HEK293T (cell line): Measurements from ENCODE around the gene C9orf43.
"Not testable (repeated sequence)": the region's sequence is repeated elsewhere in the genome, so short reads cannot be mapped to it uniquely, and the experiment has no call there.

Experiments
- CTCF ChIA-PET: fragments of 350-600 bp; formaldehyde crosslinking; extraction: SDS; loops from one replicate; lab custom pipeline; 2021; ENCODE audit warnings: antibody characterized with exemption, inconsistent platforms; lab: Yijun Ruan, JAX
- POLR2A ChIA-PET: fragments of 350-600 bp; formaldehyde crosslinking; extraction: SDS; loops from one replicate; lab custom pipeline; 2020; ENCODE audit warnings: antibody characterized with exemption, inconsistent platforms; lab: Yijun Ruan, JAX
- DNase-seq: peaks from one replicate; pipeline ENCODE4 v3.0.0; 2012; ENCODE audit warnings: mixed read lengths; ENCODE audit errors: extremely low spot score
- ARNT ChIP-seq: fragments of 450-650 bp; IDR thresholded peaks from 2 replicates; pipeline ENCODE4 v1.6.1; 2017; ENCODE audit warnings: mild to moderate bottlenecking
- BHLHE40 ChIP-seq: fragments of 450-650 bp; IDR thresholded peaks from 2 replicates; pipeline ENCODE4 v1.6.1; 2016; ENCODE audit warnings: mild to moderate bottlenecking, moderate library complexity, borderline replicate concordance
- CTBP1 ChIP-seq: fragments of 450-650 bp; IDR thresholded peaks from 2 replicates; pipeline ENCODE4 v1.6.1; 2016; ENCODE audit warnings: borderline replicate concordance
- ELF4 ChIP-seq: fragments of 450-650 bp; IDR thresholded peaks from 2 replicates; pipeline ENCODE4 v1.6.1; 2017; ENCODE audit warnings: antibody characterized with exemption
- FOXA1 ChIP-seq: fragments of 450-650 bp; IDR thresholded peaks from 2 replicates; pipeline ENCODE4 v1.6.1; 2016; ENCODE audit warnings: mild to moderate bottlenecking
- FOXK2 ChIP-seq: fragments of 450-650 bp; IDR thresholded peaks from 2 replicates; pipeline ENCODE4 v1.6.1; 2016; ENCODE audit warnings: mild to moderate bottlenecking
- FOXM1 ChIP-seq: fragments of 450-650 bp; IDR thresholded peaks from 2 replicates; pipeline ENCODE4 v1.6.1; 2017; ENCODE audit warnings: mild to moderate bottlenecking, borderline replicate concordance
- HDGF ChIP-seq: fragments of 450-650 bp; IDR thresholded peaks from 2 replicates; pipeline ENCODE4 v1.6.1; 2017; ENCODE audit warnings: antibody characterized with exemption, borderline replicate concordance
- L3MBTL2 ChIP-seq: fragments of 450-650 bp; conservative IDR thresholded peaks from 2 replicates; pipeline ENCODE4 v1.6.1; 2016; ENCODE audit warnings: mild to moderate bottlenecking
- LEF1 ChIP-seq: fragments of 450-650 bp; IDR thresholded peaks from 2 replicates; pipeline ENCODE4 v1.6.1; 2017; ENCODE audit warnings: mild to moderate bottlenecking, borderline replicate concordance
- NFRKB ChIP-seq: fragments of 450-650 bp; IDR thresholded peaks from 2 replicates; pipeline ENCODE4 v1.6.1; 2016; ENCODE audit warnings: mild to moderate bottlenecking, moderate library complexity
- SP1 ChIP-seq: fragments of 450-650 bp; IDR thresholded peaks from 2 replicates; pipeline ENCODE4 v1.6.1; 2017
- SUZ12 ChIP-seq: fragments of 450-650 bp; IDR thresholded peaks from 2 replicates; pipeline ENCODE4 v1.6.1; 2016; ENCODE audit warnings: mild to moderate bottlenecking
- TARDBP ChIP-seq: fragments of 450-650 bp; IDR thresholded peaks from 2 replicates; pipeline ENCODE4 v1.6.1; 2016
- ZNF384 ChIP-seq: fragments of 450-650 bp; IDR thresholded peaks from 2 replicates; pipeline ENCODE4 v1.6.1; 2016
- TF ChIP-seq, protein P1 (sequence below): fragments of 450-650 bp; IDR thresholded peaks from 2 replicates; pipeline ENCODE4 v1.6.1; 2016

Gene C9orf43

DNA sequence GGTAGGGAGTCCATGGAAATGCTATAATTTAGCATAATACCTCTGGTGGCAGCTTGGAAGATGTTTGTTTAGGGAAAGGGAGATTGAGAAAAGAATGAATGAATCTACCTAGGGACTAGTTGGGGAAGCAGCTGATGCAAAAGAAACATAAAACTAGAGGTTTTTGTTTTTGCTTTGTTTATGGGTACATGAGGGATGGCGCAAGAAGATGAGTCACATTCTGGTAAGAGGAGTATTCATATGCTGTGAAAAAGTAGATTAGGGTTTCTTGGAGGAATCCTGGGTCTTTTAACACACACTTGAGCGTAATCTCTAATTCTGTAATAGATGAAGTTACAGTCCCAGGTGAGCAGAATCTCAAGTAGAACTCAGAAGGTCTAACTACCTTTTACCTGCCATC is 17.1 kb downstream of the C9orf43 start:
- ChIA-PET CTCF (no interaction called here), POLR2A (interaction anchor here (0.9 kb wide), 1 partner anchor 17 kb away, joined by 4 read pairs; the partner anchor contains the start of genes C9orf43 and POLE3)

GRCh38 chr9:113428062-113428615 is 17.6 kb downstream of the C9orf43 start:
- no peak for TF ChIP-seq CTBP1
- no peak for TF ChIP-seq ELF4
- TF ChIP-seq LEF1 = no peak
- TF ChIP-seq FOXA1 = no peak
- no peak for TF ChIP-seq BHLHE40
- TF ChIP-seq FOXK2 = no peak
- ChIA-PET POLR2A (no interaction called here), CTCF (no interaction called here)
- no peak for DNase-seq

More for the DNA sequence above, 17.1 kb downstream of the C9orf43 start:
- TF ChIP-seq ZNF384 (no peak), FOXA1 (no peak), HDGF (no peak), TARDBP (no peak), ELF4 (no peak)
- DNase-seq = no peak

DNA sequence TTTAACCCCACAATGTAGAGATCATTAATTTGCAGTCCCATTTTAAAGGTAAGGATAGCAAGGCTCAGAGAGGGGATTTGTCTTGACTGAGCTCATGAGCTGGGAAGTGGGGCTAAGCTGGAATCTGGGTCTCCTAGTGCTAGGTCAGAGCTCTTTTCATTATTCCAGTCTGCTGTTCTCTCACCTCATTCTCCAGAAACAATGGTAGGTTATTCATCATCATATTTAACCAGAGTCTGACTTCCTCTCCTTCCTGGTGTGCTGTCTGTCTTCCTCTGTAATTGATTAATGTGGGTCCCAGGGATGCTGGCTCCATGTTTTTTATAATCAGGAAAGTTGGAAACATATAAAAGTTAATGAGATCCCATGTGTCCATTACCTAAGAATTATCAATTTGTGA is 20.6 kb downstream of the C9orf43 start:
- no peak for DNase-seq
- TF ChIP-seq SUZ12 (no peak), LEF1 (no peak), FOXA1 (no peak), CTBP1 (no peak), SP1 (no peak), BHLHE40 (no peak), FOXK2 (no peak), ARNT (no peak), FOXM1 (no peak), ZNF384 (no peak), TARDBP (no peak), HDGF (no peak), ELF4 (no peak), NFRKB (no peak), L3MBTL2 (no peak)
- TF ChIP-seq, protein P1, sequence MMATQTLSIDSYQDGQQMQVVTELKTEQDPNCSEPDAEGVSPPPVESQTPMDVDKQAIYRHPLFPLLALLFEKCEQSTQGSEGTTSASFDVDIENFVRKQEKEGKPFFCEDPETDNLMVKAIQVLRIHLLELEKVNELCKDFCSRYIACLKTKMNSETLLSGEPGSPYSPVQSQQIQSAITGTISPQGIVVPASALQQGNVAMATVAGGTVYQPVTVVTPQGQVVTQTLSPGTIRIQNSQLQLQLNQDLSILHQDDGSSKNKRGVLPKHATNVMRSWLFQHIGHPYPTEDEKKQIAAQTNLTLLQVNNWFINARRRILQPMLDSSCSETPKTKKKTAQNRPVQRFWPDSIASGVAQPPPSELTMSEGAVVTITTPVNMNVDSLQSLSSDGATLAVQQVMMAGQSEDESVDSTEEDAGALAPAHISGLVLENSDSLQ = no peak
- CTCF ChIA-PET = interaction anchor here (0.6 to 0.7 kb wide), 2 partner anchors 232 to 722 kb away, joined by 3 read pairs; no protein-coding TSS in a partner anchor
- POLR2A ChIA-PET = no interaction called here

GRCh38 chr9:113436728-113437515 is 26.4 kb downstream of the C9orf43 start:
- CTCF ChIA-PET = no interaction called here
- DNase-seq = no peak

DNA sequence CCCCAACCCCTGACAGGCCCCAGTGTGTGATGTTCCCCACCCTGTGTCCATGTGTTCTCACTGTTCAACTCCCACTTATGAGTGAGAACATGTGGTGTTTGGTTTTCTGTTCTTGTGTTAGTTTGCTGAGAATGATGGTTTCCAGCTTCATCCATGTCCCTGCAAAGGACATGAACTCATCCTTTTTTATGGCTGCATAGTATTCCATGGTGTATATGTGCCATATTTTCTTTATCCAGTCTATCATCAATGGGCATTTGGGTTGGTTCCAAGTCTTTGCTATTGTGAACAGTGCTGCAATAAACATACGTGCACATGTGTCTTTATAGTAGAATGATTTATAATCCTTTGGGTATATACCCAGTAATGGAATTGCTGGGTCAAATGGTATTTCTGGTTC is 27.2 kb downstream of the C9orf43 start:
- POLR2A ChIA-PET, CTCF ChIA-PET, DNase-seq: not testable (repeated sequence)

More at GRCh38 chr9:113436728-113437515, 26.4 kb downstream of the C9orf43 start:
- no peak for TF ChIP-seq BHLHE40
- no peak for TF ChIP-seq SP1
- no peak for TF ChIP-seq FOXA1
- TF ChIP-seq FOXM1 = no peak
- no peak for TF ChIP-seq HDGF
- TF ChIP-seq L3MBTL2 = no peak
- no peak for TF ChIP-seq CTBP1
- TF ChIP-seq NFRKB = no peak
- no peak for TF ChIP-seq ZNF384
- TF ChIP-seq TARDBP = no peak
- no peak for TF ChIP-seq ELF4
- TF ChIP-seq, protein P1 = no peak
- no peak for TF ChIP-seq LEF1
- no peak for TF ChIP-seq ARNT
- POLR2A ChIA-PET = no interaction called here

- no peak for DNase-seq
- ChIA-PET POLR2A (interaction anchor here (2.1 kb wide), 1 partner anchor 34 kb away, joined by 4 read pairs; the partner anchor contains the start of genes C9orf43 and POLE3), CTCF (interaction anchor here (2.8 kb wide), 1 partner anchor 143 kb away, joined by 38 read pairs; no protein-coding TSS in a partner anchor)
- TF ChIP-seq BHLHE40 = no peak
- TF ChIP-seq ARNT = no peak
- TF ChIP-seq SUZ12 = no peak
- no peak for TF ChIP-seq L3MBTL2
- no peak for TF ChIP-seq CTBP1
- no peak for TF ChIP-seq FOXA1
- TF ChIP-seq LEF1 = no peak
- TF ChIP-seq NFRKB = no peak
- TF ChIP-seq FOXK2 = no peak
- no peak for TF ChIP-seq TARDBP
- TF ChIP-seq, protein P1 = no peak
- TF ChIP-seq HDGF = no peak
- no peak for TF ChIP-seq FOXM1
- no peak for TF ChIP-seq ELF4
- no peak for TF ChIP-seq SP1
These were observed 34.2 kb downstream of the C9orf43 start for GRCh38 chr9:113444736-113445135.
